Stimulated activated CD4-positive, alpha-beta T cell treated with anti-CD3 and anti-CD28 coated beads, Interleukin-15, amount 100 ng/mL, for 48 hours (primary cell): ENCODE data around the gene SLC15A3.

Experiments used
- DNase-seq, 2 donors: peaks; one replicate each; pipeline ENCODE4 v3.0.0-alpha.2; 2020; ENCODE audit warnings: low read depth in 2 of 2

The SLC15A3 gene

DNA sequence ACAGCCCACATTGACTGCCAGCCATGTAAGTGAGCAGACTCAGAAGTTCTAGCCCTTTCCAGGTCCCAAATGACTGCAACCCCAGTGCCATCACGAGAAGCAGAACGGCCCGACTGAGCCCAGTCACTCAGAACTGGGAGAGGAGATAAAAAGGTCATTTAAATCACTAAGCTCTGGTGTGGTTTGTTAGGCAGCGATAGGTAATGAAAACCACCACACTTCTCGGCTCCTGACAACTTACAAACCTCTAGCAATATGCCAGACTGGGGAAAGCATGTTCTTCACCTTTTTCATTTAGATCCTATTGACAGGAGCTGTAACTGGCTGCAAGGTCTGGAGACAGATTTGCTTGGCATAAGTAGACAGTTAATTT is 6.7 kb downstream of the SLC15A3 start:
- DNase-seq: no peak

DNA sequence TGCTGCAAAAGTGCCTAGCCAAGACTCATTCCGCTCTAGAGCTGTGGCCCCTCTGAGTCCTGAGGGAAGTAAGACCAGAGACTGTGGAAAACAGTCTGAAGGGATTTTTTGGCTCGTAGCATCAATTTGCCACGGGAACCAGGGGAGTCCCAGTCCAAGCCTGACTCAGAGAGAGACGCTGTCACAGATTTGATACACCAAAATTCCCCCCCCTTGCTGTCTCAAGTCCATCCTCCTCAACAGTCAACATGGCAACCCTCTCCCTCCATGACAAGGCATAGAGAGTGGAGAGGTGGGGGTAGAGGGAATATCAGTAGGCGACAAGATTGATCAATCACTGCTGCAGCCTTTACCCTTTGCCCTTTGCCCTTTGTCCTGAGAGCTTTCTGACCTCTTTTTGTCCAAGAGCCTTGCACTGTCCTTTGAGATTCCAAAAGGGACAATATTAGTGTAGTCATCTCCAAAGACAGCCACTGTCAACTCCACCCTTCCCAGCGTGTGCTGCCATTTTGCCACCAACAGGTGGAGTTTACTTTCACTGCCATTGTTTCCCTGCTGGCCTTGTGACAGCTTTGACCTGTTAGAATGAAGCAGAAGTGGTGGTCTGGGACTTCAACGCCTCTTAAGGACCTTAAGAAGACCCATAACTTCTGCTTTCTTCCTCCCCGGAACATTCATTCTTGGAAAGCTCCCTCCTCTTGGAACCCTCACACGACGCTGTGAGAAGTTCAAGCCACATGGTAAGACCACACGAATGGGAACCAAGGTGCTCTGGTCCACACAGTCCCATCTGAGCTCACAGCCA is 7.3 kb downstream of the SLC15A3 start:
- no peak for DNase-seq

DNA sequence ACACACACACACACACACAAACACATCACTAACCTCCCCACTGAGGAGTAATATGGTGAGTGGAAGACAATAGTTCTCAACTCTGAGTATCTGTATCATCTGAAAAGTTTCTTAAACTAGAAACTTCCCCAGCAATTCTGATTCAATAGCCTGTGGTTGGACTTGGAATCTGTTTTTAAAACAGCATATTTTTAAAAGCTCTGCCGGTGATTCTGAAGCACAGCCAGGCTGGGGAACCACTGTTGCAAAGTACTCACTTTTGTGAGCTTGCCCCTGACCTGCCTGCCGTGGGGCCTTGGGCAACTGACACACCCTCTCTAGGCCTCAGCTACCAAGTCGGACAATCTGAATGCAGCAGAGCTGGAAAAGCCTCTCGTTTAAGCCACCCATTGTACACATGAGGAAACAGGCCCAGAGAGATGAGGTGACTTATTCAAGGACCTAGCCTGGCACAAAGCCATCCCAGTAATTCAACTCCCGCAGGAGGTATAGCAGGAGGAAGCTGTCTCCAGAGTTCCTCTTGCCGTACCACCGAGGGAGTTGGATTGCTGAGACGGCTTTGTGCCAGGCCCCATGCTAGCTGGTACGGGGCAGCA is 8.9 kb downstream of the SLC15A3 start:
- no peak for DNase-seq

DNA sequence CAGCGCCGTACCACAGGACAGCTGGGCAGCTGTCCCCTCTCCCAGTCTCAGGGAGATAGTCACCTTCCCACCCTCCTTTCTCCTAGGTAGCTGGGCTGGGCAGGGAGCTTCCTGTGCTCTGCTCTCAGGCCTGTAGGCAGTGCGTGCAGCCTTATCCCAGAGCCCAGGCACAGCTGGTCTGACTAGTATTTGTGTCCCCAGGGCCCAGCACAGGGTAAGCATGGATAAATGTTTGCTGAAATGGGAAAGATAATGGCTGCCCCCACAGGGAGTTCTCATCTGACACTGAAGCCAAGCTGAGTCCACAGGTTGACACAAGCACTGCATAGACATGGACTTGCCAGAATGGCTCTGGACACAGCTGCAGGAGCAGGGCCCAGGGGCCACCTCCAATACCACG is 9.8 kb downstream of the SLC15A3 start:
- DNase-seq: no peak

- DNase-seq: no peak
Measured at GRCh38 chr11:60941371-60942119, 10.4 kb downstream of the SLC15A3 start.

DNA sequence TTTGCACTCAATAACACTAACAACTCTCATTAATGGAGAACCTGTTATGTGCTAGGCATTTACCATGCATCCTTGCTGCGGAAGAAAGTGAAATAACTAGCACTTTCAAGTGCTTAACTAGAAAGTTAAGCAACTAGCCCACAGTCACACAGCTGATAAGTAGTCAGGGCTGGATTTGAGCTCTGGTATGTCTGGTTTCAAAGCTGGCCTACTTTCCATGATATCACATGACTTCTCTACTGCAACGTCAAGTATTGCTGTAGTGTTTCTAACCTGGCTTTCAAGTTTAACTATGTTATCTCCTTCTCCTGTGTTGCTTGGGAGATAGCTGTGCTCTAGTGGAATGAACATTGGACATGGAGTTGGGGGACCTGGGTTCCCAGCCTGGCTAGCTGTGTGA is 12.1 kb downstream of the SLC15A3 start:
- DNase-seq: no peak

GRCh38 chr11:60939301-60939700 is 12.7 kb downstream of the SLC15A3 start:
- DNase-seq: no peak

DNA sequence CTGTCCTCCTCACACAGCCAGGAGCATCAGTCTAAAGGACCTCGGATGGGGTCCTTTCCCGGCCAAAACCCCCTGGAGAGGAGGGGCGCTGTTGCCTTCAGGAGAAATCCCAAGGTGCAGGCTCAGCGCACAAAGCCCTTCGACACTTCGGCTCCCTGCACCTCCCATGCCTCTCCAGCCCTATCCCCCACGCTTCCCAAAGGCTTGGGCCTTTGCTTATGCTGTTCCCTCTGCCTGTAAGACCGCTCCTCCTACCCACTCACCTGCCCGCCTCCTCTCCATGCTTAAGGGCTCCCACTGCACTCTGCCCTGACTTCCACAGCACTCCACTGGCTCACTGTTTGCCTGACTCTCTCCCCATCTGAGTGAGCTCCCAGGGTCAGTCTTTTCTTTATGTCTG is 13.5 kb downstream of the SLC15A3 start:
- DNase-seq: no peak

GRCh38 chr11:60937811-60938210 is 14.2 kb downstream of the SLC15A3 start:
- DNase-seq: no peak

DNA sequence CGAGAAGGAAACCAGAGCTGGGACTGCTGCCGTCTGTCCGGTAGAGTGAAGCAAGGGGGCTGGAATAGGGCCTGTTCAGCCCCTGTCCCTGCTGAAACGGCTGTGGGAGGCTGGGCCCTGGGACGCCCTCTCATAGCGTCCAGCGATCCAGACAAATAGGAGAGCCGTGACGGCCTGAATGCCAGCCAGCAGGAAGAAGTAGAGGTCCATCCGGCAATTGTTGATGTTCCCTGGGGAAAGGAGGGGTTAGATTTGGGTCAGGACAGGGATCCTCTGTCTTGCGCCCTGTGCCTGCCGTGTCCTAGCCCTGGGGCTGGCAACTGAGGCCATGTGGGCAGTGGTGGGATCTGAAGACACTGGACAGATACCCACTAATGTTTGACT is 14.8 kb downstream of the SLC15A3 start:
- no peak for DNase-seq

GRCh38 chr11:60936467-60937143 is 15.4 kb downstream of the SLC15A3 start:
- DNase-seq: no peak

GRCh38 chr11:60935676-60936442 is 16.1 kb downstream of the SLC15A3 start:
- DNase-seq: no peak

- no peak for DNase-seq
Measured at GRCh38 chr11:60934790-60935605, 17.0 kb downstream of the SLC15A3 start.

GRCh38 chr11:60934124-60934789 is 17.7 kb downstream of the SLC15A3 start:
- no peak for DNase-seq

DNA sequence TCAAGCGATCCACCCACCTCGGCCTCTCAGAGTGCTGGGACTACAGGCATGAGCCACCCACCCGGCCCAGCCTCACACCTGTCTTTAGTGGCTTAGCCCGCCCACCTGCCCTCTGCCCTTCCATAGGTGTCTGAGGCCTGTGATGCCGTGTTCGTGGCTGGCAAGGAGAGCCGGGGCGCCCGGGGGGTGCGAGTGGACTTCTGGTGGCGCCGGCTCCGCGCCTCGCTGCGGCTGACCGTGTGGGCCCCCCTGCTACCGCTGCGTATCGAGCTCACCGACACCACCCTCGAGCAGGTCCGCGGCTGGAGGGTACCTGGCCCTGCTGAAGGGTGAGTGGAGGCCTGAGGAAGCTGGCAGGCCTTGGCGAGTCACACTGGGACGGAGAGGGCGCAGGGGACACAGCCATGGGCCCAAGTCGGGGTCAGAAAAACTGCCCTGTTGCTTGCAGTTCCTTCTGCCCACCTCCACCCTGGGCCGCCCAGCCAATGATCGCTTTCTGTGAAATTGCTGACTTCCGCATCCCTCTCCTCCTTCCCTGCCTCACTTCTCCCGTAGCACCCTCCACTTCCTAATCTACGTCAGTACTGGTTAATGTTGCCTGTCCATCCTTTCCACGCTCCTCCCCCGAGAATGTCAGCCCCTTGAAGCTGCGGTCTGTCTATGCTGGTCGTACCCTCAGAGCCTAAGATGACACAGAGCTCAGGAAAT is 18.4 kb downstream of the SLC15A3 start:
- no peak for DNase-seq

GRCh38 chr11:60932605-60933356 is 19.2 kb downstream of the SLC15A3 start:
- DNase-seq: no peak

- DNase-seq: no peak
Measured at GRCh38 chr11:60931917-60932316, 20.1 kb downstream of the SLC15A3 start.

- DNase-seq: no peak
Measured at GRCh38 chr11:60930394-60930793, 21.6 kb downstream of the SLC15A3 start.

- no peak for DNase-seq
Measured at GRCh38 chr11:60929764-60930163, 22.2 kb downstream of the SLC15A3 start.
